ENCODE results near the gene B4GALNT2.

The B4GALNT2 gene

DNA sequence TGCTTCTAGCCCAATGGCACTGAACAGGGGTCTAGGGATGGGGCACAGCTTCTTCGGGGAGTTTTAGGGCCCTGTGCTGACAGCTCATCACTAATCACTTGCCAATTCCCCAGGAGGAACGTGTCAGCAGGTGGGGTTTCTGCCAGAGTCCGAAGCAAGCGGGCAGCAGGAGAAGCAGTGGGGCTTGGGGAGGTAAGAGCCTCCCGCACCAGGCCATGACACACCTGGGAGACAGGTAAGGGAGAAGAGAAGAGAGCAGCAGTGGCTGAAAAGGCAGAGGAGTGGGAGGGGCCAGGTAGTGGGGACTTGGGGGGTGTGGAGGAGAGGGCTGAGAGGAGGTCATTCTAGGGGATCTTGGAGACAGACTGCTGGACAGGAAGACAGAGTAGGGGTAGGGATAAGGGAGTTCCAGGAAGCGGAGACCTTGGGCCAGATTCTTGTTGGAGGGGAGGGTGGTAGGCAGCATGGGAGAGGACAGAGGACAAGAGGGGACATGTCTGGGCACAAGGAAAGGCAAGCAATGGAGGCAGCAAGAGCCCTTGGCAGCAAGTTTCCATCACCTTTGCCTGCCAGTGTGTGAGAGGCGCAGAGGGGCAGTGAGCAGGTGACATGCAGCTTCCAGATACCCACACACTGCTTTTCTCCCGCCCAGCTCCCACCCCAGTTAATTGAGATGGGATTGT is 93.1 kb downstream of the B4GALNT2 start:
- TF ChIP-seq EZH2 (optimal IDR thresholded peaks at IDR 0.05; ENCODE audit: low read depth, low read length) (no peak), EZH2phosphoT487 (IDR thresholded peaks at IDR 0.05; ENCODE audit: low read length) (no peak)
- TF ChIP-seq, protein P1, sequence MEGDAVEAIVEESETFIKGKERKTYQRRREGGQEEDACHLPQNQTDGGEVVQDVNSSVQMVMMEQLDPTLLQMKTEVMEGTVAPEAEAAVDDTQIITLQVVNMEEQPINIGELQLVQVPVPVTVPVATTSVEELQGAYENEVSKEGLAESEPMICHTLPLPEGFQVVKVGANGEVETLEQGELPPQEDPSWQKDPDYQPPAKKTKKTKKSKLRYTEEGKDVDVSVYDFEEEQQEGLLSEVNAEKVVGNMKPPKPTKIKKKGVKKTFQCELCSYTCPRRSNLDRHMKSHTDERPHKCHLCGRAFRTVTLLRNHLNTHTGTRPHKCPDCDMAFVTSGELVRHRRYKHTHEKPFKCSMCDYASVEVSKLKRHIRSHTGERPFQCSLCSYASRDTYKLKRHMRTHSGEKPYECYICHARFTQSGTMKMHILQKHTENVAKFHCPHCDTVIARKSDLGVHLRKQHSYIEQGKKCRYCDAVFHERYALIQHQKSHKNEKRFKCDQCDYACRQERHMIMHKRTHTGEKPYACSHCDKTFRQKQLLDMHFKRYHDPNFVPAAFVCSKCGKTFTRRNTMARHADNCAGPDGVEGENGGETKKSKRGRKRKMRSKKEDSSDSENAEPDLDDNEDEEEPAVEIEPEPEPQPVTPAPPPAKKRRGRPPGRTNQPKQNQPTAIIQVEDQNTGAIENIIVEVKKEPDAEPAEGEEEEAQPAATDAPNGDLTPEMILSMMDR (IDR thresholded peaks at IDR 0.05; ENCODE audit: low read length): no peak
- Histone ChIP-seq H3K27ac (ENCODE audit: low read length) (no peak overlapping the region), H3K27me3 (replicated peaks; ENCODE audit: insufficient read depth, low read length) (peaks cover 86% of the 10 kb centered on the region)

More for the DNA sequence above, 93.1 kb downstream of the B4GALNT2 start:
- H3K9ac ChIP-seq (ENCODE audit: low read length): no peak overlapping the region
- H2AFZ ChIP-seq (ENCODE audit: low read length): no peak overlapping the region
- no peak overlapping the region for H3K4me2 ChIP-seq (ENCODE audit: low read depth, low read length)
- no peaks in the 10 kb centered on the region for H3K79me2 ChIP-seq (ENCODE audit: low read length)
- no peaks in the 10 kb centered on the region for H3K9me2 ChIP-seq (replicated peaks; ENCODE audit: insufficient read depth, low read length)
- no peaks in the 10 kb centered on the region for H4K20me1 ChIP-seq (ENCODE audit: insufficient read depth, low read length)
- H3K4me1 ChIP-seq (ENCODE audit: low read length): peaks cover 4% of the 10 kb centered on the region; the same call in 1 of the 2 replicates
- H3K9me3 ChIP-seq (replicated peaks; ENCODE audit: insufficient read depth, low read length): no peaks in the 10 kb centered on the region
- no peaks in the 10 kb centered on the region for H3F3A ChIP-seq (ENCODE audit: insufficient read depth, low read length)
- no peak for DNase-seq
- no peak overlapping the region for H3K4me3 ChIP-seq (ENCODE audit: low read length)
- H3K36me3 ChIP-seq (replicated peaks; ENCODE audit: insufficient read depth, low read length): no peaks in the 10 kb centered on the region

All from MM.1S (cell line).